Measurements from ENCODE around the gene SPOCK1. TPM values are rescaled to one million over a fixed set of nuclear protein-coding genes. Genes with fewer than 3 reads are reported as not detected.

Gene SPOCK1
- total RNA-seq, 1 donor: 54.8 TPM

DNA sequence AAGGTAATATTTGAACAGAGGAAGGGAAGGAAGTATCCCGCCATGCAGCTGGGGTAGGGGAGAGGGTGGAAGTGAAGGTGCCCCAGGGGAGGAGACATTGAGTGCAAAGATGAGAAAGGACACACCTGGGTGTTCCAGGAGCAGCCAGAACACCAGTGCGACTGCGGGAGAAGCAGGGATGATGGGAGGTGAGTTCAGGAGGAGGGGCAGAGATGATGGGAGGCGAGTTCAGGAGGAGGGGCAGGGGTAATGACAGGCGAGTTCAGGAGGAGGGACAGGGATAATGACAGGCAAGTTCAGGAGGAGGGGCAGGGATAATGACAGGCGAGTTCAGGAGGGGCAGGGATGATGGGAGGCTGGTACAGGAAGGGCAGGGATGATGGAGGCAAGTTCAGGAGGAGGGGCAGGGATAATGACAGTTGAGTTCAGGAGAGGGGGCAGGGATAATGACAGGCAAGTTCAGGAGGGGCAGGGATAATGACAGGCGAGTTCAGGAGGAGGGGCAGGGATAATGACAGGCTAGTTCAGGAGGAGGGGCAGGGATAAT, 17.2 kb upstream of the SPOCK1 start:
- TF ChIP-seq, protein P1, sequence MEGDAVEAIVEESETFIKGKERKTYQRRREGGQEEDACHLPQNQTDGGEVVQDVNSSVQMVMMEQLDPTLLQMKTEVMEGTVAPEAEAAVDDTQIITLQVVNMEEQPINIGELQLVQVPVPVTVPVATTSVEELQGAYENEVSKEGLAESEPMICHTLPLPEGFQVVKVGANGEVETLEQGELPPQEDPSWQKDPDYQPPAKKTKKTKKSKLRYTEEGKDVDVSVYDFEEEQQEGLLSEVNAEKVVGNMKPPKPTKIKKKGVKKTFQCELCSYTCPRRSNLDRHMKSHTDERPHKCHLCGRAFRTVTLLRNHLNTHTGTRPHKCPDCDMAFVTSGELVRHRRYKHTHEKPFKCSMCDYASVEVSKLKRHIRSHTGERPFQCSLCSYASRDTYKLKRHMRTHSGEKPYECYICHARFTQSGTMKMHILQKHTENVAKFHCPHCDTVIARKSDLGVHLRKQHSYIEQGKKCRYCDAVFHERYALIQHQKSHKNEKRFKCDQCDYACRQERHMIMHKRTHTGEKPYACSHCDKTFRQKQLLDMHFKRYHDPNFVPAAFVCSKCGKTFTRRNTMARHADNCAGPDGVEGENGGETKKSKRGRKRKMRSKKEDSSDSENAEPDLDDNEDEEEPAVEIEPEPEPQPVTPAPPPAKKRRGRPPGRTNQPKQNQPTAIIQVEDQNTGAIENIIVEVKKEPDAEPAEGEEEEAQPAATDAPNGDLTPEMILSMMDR (IDR thresholded peaks at IDR 0.05; ENCODE audit: insufficient read depth, low read depth, low read length): no peak
- H3K4me3 ChIP-seq (ENCODE audit: low read depth, low read length): no peak overlapping the region
- DNase-seq (ENCODE audit: low read depth): no peak

DNA sequence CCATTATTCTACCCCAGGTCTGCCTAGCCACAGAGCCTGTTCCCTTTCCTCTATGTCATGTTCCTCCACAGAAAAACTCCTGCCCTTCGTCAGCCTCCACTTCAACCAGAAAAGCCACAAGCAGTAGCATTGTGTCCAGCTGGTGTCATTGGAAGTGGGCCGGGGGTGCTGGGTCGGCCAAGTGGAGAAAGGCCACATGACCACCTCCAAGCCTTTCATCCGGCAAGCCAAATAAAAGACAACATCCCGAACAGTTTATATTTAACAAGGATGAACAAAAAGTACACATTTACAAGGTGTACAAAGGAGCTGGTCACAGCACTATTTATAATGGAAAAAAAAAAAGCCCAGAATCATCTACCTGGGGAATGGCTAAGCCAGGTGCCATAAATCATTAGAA, 16.1 kb upstream of the SPOCK1 start:
- H3K4me3 ChIP-seq (ENCODE audit: low read depth, low read length): no peak overlapping the region
- TF ChIP-seq, protein P1 (IDR thresholded peaks at IDR 0.05; ENCODE audit: insufficient read depth, low read depth, low read length): no peak
- DNase-seq (ENCODE audit: low read depth): no peak

DNA sequence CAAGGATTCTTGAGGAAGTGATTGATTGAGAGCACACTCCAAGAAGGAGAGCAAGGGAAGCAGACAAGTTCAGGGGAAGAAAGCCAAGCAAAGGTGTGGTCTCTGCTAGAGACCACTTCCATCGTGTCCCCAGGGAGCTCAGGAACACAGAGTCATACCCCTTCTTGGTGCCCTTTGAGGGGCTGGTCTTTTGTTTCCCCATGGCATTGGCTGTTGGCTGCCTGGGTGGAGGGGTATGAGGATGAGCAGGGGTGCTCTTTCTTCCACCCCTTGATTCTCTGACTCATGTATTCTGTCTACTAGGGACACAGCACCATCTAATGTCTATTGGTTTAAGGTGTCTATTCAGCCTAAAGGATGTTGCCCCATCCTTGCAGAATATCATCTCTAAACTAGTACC, 11.5 kb upstream of the SPOCK1 start:
- no peak for DNase-seq (ENCODE audit: low read depth)
- no peak overlapping the region for H3K4me3 ChIP-seq (ENCODE audit: low read depth, low read length)
- TF ChIP-seq, protein P1 (IDR thresholded peaks at IDR 0.05; ENCODE audit: insufficient read depth, low read depth, low read length): no peak

DNA sequence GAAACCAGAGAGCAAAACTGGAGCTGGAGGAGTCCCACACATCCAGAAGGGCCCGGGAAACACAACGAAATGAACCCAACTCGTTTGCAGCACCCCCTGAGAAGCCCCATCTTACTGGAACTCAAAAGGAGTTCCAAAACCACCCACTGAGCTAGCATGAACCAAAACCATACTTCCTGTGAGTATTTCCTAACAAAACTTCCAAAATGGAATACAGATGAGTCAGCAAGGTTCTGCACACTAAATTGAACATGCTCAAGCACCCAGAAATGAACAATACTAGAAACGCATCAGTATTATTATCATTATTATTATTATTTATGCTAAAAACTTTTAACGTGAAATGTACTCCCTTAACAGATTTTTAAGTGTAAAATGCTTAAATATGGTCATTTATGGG, 8.0 kb upstream of the SPOCK1 start:
- DNase-seq (ENCODE audit: low read depth): no peak
- TF ChIP-seq, protein P1 (IDR thresholded peaks at IDR 0.05; ENCODE audit: insufficient read depth, low read depth, low read length): no peak
- H3K4me3 ChIP-seq (ENCODE audit: low read depth, low read length): no peak overlapping the region

DNA sequence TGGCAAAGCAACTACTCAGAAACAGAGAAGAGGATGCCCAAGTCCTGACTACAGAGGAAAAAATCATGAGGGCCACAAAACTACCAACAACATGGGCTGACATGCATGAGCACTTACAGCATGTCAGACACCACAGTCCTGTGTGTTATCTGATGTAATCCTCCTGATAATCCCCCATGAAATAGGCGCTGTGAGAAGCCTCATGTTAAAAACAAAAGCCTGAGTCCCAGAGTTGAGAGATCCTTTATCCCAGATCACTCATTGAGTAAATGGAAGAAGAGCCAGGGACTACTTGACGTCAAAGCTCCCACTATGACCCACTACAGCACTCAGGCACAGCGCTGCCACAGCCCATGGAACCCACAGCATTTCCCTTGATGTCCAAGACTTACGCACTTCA, 7.2 kb upstream of the SPOCK1 start:
- DNase-seq (ENCODE audit: low read depth): no peak
- TF ChIP-seq, protein P1 (IDR thresholded peaks at IDR 0.05; ENCODE audit: insufficient read depth, low read depth, low read length): no peak
- H3K4me3 ChIP-seq (ENCODE audit: low read depth, low read length): no peak overlapping the region

DNA sequence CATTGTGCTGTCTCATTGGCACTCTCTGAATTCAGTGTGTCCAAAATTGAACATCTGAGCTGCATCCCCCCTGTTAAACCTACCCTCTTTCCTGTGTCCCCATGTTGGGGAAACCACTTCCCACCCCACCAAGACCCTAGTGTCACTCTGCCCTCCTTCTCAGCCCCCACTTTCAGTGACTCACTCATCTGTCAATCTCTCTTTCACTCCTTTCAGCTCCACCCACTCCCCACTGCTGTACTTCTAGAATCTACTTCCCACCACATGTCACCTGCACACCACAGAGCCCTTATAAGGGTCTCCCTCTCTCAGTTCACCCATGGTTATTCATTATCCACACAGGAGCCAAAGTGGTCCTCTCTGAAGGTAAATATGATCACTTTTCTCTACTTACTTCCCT, 5.8 kb upstream of the SPOCK1 start:
- H3K4me3 ChIP-seq (ENCODE audit: low read depth, low read length): no peak overlapping the region
- no peak for DNase-seq (ENCODE audit: low read depth)
- TF ChIP-seq, protein P1 (IDR thresholded peaks at IDR 0.05; ENCODE audit: insufficient read depth, low read depth, low read length): no peak

DNA sequence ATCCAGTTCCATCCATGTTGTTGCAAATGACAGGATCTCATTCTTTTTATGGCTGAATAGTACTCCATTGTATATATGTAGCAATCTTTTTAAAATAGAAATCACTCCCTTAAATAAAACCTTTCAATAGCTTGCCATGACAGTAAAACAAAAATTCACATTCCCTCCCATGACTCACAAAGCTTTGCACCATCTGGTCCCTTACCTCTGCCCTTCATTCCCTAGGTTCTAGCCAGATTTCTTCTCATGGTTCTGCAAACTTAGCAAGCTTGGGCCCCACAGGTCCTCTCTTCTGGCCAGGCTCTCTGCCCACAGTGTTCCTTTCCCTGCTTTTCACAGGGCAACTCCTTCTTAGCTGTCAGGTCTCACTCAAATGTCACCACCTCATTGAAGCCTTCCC, 4.3 kb upstream of the SPOCK1 start:
- no peak overlapping the region for H3K4me3 ChIP-seq (ENCODE audit: low read depth, low read length)
- no peak for DNase-seq (ENCODE audit: low read depth)

More for the DNA sequence above, 4.3 kb upstream of the SPOCK1 start:
- TF ChIP-seq, protein P1 (IDR thresholded peaks at IDR 0.05; ENCODE audit: insufficient read depth, low read depth, low read length): no peak

Measured in fibroblast of villous mesenchyme (primary cell).